T-helper 2 cell treated with Interferon-gamma antibody and Interleukin-4, amounts not matched to agents 5 μg/mL and 100 μg/mL, for 36 hours (primary cell): ENCODE results near the gene SYNJ2.

Source experiments
- DNase-seq: peaks from one replicate; pipeline ENCODE4 v3.0.0; 2021; ENCODE audit warnings: low spot score
- H3K27ac Mint-ChIP-seq: one replicate; pipeline ENCODE4 v1.8.0; 2021; ENCODE audit warnings: mild to moderate bottlenecking, mixed read lengths
- H3K27me3 Mint-ChIP-seq: one replicate; pipeline ENCODE4 v1.8.0; 2021; ENCODE audit warnings: low read depth, mixed read lengths
- H3K36me3 Mint-ChIP-seq: one replicate; pipeline ENCODE4 v1.8.0; 2021; ENCODE audit warnings: low read depth, mixed read lengths
- H3K4me1 Mint-ChIP-seq: one replicate; pipeline ENCODE4 v1.8.0; 2021; ENCODE audit warnings: low read depth, mixed read lengths
- H3K4me3 Mint-ChIP-seq: one replicate; pipeline ENCODE4 v1.8.0; 2022; ENCODE audit warnings: mild to moderate bottlenecking, moderate library complexity, mixed read lengths
- H3K9me3 Mint-ChIP-seq: one replicate; pipeline ENCODE4 v1.8.0; 2021; ENCODE audit warnings: mixed read lengths

SYNJ2 gene

DNA sequence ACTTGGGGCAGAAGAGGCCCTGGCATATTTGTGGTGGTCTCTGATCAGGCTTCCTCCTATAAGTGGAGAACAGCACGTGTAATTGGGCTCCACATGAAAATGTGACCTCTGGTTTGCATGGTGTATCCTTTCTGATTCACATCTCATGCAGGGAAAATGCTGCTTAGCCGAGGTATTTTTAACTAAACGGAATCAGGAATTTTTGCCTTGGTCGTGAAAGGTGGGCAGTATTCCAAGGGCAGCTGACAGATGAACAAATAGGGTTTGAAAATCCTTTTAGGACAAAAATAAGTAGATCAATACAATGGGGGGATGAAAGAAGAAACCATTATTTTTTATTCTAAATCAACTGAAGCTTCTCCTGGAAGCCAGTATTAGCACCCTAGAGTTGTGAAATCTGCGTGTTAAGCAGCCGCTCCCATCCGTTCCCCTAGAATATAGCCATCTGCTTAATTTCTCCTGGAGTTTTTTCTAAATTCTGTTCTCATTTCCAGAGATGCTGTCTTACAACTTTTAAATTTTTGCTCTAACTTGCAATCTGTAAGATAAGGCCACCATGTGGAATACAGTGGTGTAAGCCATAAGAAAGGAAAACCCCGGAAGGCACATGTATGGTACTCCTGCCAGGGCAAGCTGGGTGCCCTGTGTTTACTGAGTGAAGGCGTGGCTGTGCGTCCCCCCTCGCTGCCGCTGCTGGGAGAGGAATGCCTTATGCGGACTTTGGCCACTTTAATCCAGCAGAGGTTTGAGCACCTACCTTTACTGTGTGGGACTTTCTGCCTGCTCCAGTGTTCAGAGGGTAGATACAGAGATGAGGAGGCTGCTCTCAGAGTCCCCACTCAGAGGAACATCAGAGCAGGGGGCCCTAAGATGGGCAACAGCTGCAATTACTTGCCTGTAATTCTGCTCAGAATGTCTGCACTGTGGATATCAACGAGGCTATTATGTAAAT, 52.4 kb downstream of the SYNJ2 start:
- no peaks in the 10 kb centered on the region for H3K9me3 Mint-ChIP-seq
- H3K4me3 Mint-ChIP-seq: no peak overlapping the region
- peaks cover 10% of the 10 kb centered on the region for H3K4me1 Mint-ChIP-seq
- no peaks in the 10 kb centered on the region for H3K27me3 Mint-ChIP-seq
- peaks cover 23% of the 10 kb centered on the region for H3K36me3 Mint-ChIP-seq
- H3K27ac Mint-ChIP-seq: no peak overlapping the region
- no peak for DNase-seq

- peaks cover 12% of the 10 kb centered on the region for H3K36me3 Mint-ChIP-seq
- H3K4me1 Mint-ChIP-seq: peaks cover 22% of the 10 kb centered on the region
- no peak for DNase-seq
- no peak overlapping the region for H3K27ac Mint-ChIP-seq
- H3K27me3 Mint-ChIP-seq: no peaks in the 10 kb centered on the region
- H3K4me3 Mint-ChIP-seq: no peak overlapping the region
- H3K9me3 Mint-ChIP-seq: no peaks in the 10 kb centered on the region
These were observed 54.6 kb downstream of the SYNJ2 start for GRCh38 chr6:158036261-158036660.

DNA sequence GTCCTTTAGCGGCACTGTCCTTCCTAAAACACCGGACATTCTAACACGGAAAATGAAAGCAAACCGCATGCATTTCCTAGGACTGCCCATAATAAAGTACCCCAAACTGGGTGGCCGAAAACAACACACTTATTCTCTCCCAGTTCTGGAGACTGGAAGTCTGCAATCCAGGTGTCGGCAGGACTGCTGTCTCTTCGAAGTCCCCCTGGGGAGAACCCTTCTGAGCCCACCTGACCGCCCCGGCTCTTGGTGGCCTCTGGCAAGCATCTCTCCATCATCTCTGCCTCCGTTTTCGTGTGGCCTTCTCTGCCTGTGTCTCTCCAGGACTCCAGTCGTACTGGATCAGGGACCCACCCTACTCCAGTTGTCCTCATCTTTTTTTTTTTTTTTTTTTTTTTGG, 55.4 kb downstream of the SYNJ2 start:
- peaks cover 20% of the 10 kb centered on the region for H3K4me1 Mint-ChIP-seq
- H3K27me3 Mint-ChIP-seq: no peaks in the 10 kb centered on the region
- H3K4me3 Mint-ChIP-seq: no peak overlapping the region
- H3K27ac Mint-ChIP-seq: no peak overlapping the region
- no peaks in the 10 kb centered on the region for H3K9me3 Mint-ChIP-seq
- peaks cover 13% of the 10 kb centered on the region for H3K36me3 Mint-ChIP-seq
- DNase-seq: no peak

GRCh38 chr6:158037771-158038170, 56.1 kb downstream of the SYNJ2 start:
- Mint-ChIP-seq H3K4me3 (no peak overlapping the region), H3K36me3 (peaks cover 13% of the 10 kb centered on the region), H3K27ac (no peak overlapping the region), H3K9me3 (no peaks in the 10 kb centered on the region), H3K27me3 (no peaks in the 10 kb centered on the region), H3K4me1 (peaks cover 20% of the 10 kb centered on the region)
- DNase-seq: no peak

DNA sequence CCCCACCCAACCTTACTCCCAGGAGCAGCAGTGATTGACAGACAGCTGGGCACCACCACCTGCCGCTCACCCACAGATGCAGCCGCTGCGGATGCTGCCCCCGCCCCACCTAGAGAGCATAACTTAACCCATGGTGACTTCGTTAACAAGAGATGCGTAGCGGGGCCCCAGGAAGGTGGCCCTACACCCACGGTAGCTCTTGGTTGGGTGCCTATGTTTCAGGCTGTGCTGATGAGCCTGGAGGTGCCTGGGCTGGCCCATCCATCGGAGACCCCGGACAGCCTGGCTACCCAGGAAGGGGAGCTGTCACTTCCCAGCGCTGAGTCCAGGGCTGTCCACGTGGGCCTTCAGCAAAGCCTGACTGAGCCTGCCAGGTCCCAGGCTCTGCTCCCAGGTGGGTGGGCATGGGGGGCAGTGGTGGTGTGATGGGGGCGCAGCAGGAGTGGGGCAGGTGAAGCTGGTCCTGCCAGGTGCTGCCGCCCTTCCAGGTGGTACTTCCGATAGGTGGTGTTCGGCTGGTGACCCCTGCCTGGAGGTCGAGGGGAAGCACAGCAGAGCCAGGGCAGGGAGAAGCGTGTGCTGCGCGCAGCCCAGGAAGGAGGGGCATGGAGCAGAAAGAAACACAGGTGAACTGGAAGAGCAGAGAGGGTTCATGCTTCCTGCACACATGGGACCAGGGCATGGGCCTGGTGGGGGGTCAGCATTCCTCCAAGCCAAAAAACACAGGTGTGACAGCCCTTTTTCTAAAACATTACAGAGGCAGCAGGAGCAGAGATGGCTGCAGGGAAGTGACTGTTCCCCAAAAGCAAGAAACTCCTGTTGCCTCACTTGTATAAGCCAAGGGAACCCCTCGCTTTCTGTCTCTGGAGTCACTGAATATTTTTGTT, 56.9 kb downstream of the SYNJ2 start:
- Mint-ChIP-seq H3K9me3 (no peaks in the 10 kb centered on the region), H3K27ac (no peak overlapping the region), H3K4me1 (peaks cover 20% of the 10 kb centered on the region), H3K4me3 (no peak overlapping the region), H3K27me3 (no peaks in the 10 kb centered on the region), H3K36me3 (peaks cover 14% of the 10 kb centered on the region)
- no peak for DNase-seq

- H3K27ac Mint-ChIP-seq: no peak overlapping the region
- peaks cover 17% of the 10 kb centered on the region for H3K36me3 Mint-ChIP-seq
- H3K27me3 Mint-ChIP-seq: no peaks in the 10 kb centered on the region
- H3K4me3 Mint-ChIP-seq: no peak overlapping the region
- H3K4me1 Mint-ChIP-seq: peaks cover 20% of the 10 kb centered on the region
- no peak for DNase-seq
- H3K9me3 Mint-ChIP-seq: no peaks in the 10 kb centered on the region
These were observed 57.5 kb downstream of the SYNJ2 start for GRCh38 chr6:158039178-158039557.

DNA sequence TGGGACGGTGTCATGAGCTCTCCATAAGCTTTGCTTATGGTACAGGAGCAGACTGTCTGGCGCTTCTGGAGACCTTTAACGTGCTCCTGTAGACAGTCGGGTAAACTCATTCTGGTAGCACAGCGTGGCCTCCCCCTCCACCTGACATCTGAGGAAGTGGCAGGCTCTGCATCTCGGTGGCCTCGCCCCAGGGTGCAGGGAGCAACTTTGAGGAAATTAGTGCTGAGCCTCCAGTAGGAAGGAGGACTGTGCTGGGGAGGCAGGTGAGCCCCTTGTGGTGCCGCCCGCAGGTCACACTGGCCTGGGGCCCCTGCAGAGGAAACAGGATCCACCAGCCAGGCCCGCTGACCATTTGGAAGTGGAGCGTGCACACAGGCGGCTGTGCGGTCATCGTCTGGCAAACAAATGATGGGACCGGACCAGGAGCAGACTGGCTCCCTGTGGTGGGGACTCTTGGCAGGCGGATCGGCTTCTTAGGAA, 57.9 kb downstream of the SYNJ2 start:
- H3K27me3 Mint-ChIP-seq: no peaks in the 10 kb centered on the region
- H3K4me3 Mint-ChIP-seq: peak overlapping the region; percentile 9
- H3K4me1 Mint-ChIP-seq: peaks cover 20% of the 10 kb centered on the region
- no peak overlapping the region for H3K27ac Mint-ChIP-seq
- peaks cover 19% of the 10 kb centered on the region for H3K36me3 Mint-ChIP-seq
- H3K9me3 Mint-ChIP-seq: no peaks in the 10 kb centered on the region
- no peak for DNase-seq

DNA sequence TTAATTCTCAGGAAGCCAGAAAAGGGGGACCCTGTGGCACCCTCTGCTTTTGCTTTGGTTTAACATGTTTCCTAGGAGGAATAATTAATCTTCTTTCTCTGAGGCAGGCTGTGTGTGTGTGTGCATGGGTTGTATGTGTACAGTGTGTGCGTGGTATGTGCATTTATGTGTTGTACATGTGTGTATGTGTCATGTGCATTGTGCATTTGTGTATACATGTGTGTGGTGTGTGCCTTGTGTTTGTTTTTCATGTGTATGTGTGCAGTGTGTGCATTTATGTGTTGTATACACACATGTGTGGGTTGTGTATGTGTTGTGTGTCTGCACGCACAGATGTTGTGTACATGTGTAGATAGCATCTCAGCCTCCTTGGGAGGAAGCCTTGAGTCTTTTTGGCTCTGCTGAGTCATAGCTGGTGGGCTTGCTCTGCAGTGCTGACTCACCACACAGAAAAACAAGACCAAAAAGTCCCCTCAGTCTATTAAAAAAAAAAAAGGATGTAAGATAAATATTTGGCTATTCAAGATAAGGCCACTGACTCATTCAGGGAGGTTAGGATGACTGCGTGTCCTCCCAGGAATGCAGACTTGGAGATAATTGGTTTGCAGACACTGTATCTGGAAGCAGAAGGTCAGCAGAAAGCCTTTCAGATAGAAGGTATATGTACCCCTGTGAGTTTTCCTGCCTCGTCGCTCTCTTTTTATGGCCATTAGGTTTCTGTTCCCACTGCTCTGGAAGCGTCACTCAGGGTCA, 58.6 kb downstream of the SYNJ2 start:
- peak; percentile 59 for DNase-seq
- H3K9me3 Mint-ChIP-seq: no peaks in the 10 kb centered on the region
- H3K27ac Mint-ChIP-seq: peak overlapping the region; percentile 46
- peaks cover 19% of the 10 kb centered on the region for H3K36me3 Mint-ChIP-seq
- peaks cover 20% of the 10 kb centered on the region for H3K4me1 Mint-ChIP-seq
- H3K4me3 Mint-ChIP-seq: peak overlapping the region; percentile 14
- no peaks in the 10 kb centered on the region for H3K27me3 Mint-ChIP-seq

DNA sequence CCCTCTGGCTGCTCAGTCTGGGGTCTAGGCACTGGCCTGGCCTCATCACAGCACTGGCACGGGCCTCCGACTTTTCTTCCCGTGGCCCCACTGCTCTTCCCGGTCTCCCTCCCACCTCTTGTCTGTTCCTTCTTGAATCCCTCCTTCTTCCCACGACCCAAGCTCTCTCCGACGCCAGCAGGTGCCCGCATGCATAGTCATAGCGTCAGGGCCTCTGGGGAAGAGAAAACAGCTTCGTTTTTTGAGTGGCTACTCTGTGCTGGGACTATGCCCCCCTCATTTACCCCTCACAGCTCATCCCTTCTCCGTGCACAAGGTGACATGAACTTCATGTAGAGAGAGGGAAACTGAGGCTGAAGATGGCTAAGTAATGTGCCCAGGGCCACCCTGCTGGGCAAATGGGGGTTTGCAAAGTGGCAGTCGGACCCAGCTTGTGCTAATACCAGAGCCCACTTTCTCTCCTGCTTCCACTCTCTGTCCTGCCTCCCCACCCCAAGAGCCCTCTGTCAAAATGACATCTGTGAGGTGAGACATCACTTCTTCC, 59.2 kb downstream of the SYNJ2 start:
- H3K4me1 Mint-ChIP-seq: peaks cover 22% of the 10 kb centered on the region
- no peak overlapping the region for H3K27ac Mint-ChIP-seq
- peaks cover 21% of the 10 kb centered on the region for H3K36me3 Mint-ChIP-seq
- H3K27me3 Mint-ChIP-seq: no peaks in the 10 kb centered on the region
- H3K4me3 Mint-ChIP-seq: no peak overlapping the region
- H3K9me3 Mint-ChIP-seq: no peaks in the 10 kb centered on the region
- no peak for DNase-seq

GRCh38 chr6:158041370-158041769, 59.7 kb downstream of the SYNJ2 start:
- H3K4me3 Mint-ChIP-seq: no peak overlapping the region

DNA sequence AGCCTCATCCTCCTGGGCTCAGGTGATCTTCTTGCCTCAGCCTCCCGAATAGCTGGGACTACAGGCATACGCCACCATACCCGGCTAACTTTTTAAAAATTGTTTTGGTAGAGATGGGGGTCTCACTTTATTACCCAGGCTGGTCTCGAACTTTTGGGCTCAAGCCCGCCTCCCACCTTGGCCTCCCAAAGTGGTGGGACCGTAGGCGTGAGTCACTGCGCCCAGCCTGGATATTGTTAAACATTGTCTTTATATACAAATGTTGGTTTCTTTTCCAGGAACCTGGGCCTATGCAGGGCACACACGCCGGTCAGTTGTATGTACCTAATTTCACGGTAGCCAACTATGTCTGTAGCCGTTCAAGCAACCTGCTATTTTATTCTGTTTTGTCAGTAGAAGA, 60.1 kb downstream of the SYNJ2 start:
- Mint-ChIP-seq H3K36me3 (peaks cover 21% of the 10 kb centered on the region), H3K4me1 (peaks cover 28% of the 10 kb centered on the region), H3K9me3 (no peaks in the 10 kb centered on the region), H3K27ac (no peak overlapping the region), H3K27me3 (no peaks in the 10 kb centered on the region), H3K4me3 (no peak overlapping the region)
- no peak for DNase-seq

More at GRCh38 chr6:158041370-158041769, 59.7 kb downstream of the SYNJ2 start:
- Mint-ChIP-seq H3K27ac (no peak overlapping the region), H3K9me3 (no peaks in the 10 kb centered on the region), H3K36me3 (peaks cover 17% of the 10 kb centered on the region), H3K27me3 (no peaks in the 10 kb centered on the region), H3K4me1 (peaks cover 23% of the 10 kb centered on the region)
- DNase-seq: no peak

- peak overlapping the region; percentile 21 for H3K27ac Mint-ChIP-seq
- H3K27me3 Mint-ChIP-seq: no peaks in the 10 kb centered on the region
- peaks cover 33% of the 10 kb centered on the region for H3K4me1 Mint-ChIP-seq
- no peak overlapping the region for H3K4me3 Mint-ChIP-seq
- no peaks in the 10 kb centered on the region for H3K9me3 Mint-ChIP-seq
- DNase-seq: no peak
- H3K36me3 Mint-ChIP-seq: peaks cover 26% of the 10 kb centered on the region
These were observed 60.7 kb downstream of the SYNJ2 start for GRCh38 chr6:158042245-158042798.

GRCh38 chr6:158043008-158043407, 61.3 kb downstream of the SYNJ2 start:
- DNase-seq: no peak
- H3K27me3 Mint-ChIP-seq: no peaks in the 10 kb centered on the region
- peaks cover 35% of the 10 kb centered on the region for H3K4me1 Mint-ChIP-seq
- peaks cover 28% of the 10 kb centered on the region for H3K36me3 Mint-ChIP-seq
- no peaks in the 10 kb centered on the region for H3K9me3 Mint-ChIP-seq
- H3K27ac Mint-ChIP-seq: no peak overlapping the region
- no peak overlapping the region for H3K4me3 Mint-ChIP-seq
